ENCODE results near the gene ASCL5.

- no peak for TF ChIP-seq TAF1 (IDR thresholded peaks at IDR 0.05; ENCODE audit: borderline replicate concordance, low read depth, low read length)
- no peak for TF ChIP-seq POLR2A (IDR thresholded peaks at IDR 0.05; ENCODE audit: low read depth, low read length)
- no peak for TF ChIP-seq POLR2AphosphoS5 (IDR thresholded peaks at IDR 0.05; ENCODE audit: low read depth, low read length)
Observed at GRCh38 chr1:201116091-201116490, 10.9 kb downstream of the ASCL5 start.
